GM21447 (cell line): ENCODE results near the gene USF2.

Experiments
- ATAC-seq: cut with Tn5 transposase; IDR thresholded peaks from one replicate; pipeline ENCODE4 v1.9.1; 2021; ENCODE audit not compliant: unreplicated experiment

The USF2 gene

GRCh38 chr19:35241417-35241816, 27.3 kb upstream of the USF2 start:
- ATAC-seq = no peak

GRCh38 chr19:35246466-35247092, 22.2 kb upstream of the USF2 start:
- ATAC-seq = no peak

GRCh38 chr19:35247526-35248309, 21.0 kb upstream of the USF2 start:
- ATAC-seq = peak; percentile 47

GRCh38 chr19:35248310-35249145, 20.2 kb upstream of the USF2 start, which contains the start of gene LSR:
TSS of gene LSR (plus strand) at chr19:35249002. CDS start at chr19:35249023, 21 bp downstream.
- ATAC-seq = peak; percentile 72

GRCh38 chr19:35249146-35249847, 19.5 kb upstream of the USF2 start:
- no peak for ATAC-seq

- ATAC-seq = no peak
Observed at GRCh38 chr19:35249848-35250711, 18.7 kb upstream of the USF2 start.

- ATAC-seq = no peak
Observed at GRCh38 chr19:35251456-35251855, 17.3 kb upstream of the USF2 start.

- no peak for ATAC-seq
Observed at GRCh38 chr19:35253316-35254286, 15.2 kb upstream of the USF2 start.

- no peak for ATAC-seq
Observed at GRCh38 chr19:35254341-35255297, 14.1 kb upstream of the USF2 start.

- ATAC-seq = no peak
Observed at GRCh38 chr19:35256566-35256965, 12.2 kb upstream of the USF2 start.

- ATAC-seq = no peak
Observed at GRCh38 chr19:35257113-35257461, 11.7 kb upstream of the USF2 start.

- ATAC-seq = no peak
Observed at GRCh38 chr19:35260694-35261304, 8.0 kb upstream of the USF2 start.

- no peak for ATAC-seq
Observed at GRCh38 chr19:35261356-35262100, 7.2 kb upstream of the USF2 start.

- ATAC-seq = no peak
Observed at GRCh38 chr19:35262101-35262761, 6.5 kb upstream of the USF2 start.

- ATAC-seq = no peak
Observed at GRCh38 chr19:35264268-35265125, 4.3 kb upstream of the USF2 start.
